ENCODE measurements around the gene PGD.

PGD gene

DNA sequence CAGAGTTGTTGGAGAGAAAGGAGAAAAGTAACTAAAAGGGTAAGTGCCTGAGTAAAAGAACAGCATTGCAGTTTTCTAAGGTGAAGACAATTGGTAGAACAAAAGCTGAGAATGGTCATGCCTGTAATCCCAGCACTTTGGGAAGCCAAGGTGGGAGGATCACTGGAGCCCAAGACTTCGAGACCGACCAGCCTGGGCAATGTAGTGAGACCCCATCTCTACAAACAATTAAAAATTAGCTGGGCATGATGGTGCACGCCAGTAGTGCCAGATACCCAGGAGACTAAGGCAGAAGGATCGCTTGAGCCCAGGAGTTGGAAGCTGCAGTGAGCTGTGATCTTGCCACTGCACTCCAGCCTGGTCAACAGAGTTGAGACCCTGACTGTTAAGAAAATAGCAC lies 15.2 kb upstream of the PGD start:
- TF ChIP-seq, protein P1, sequence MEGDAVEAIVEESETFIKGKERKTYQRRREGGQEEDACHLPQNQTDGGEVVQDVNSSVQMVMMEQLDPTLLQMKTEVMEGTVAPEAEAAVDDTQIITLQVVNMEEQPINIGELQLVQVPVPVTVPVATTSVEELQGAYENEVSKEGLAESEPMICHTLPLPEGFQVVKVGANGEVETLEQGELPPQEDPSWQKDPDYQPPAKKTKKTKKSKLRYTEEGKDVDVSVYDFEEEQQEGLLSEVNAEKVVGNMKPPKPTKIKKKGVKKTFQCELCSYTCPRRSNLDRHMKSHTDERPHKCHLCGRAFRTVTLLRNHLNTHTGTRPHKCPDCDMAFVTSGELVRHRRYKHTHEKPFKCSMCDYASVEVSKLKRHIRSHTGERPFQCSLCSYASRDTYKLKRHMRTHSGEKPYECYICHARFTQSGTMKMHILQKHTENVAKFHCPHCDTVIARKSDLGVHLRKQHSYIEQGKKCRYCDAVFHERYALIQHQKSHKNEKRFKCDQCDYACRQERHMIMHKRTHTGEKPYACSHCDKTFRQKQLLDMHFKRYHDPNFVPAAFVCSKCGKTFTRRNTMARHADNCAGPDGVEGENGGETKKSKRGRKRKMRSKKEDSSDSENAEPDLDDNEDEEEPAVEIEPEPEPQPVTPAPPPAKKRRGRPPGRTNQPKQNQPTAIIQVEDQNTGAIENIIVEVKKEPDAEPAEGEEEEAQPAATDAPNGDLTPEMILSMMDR (IDR thresholded peaks at IDR 0.05; ENCODE audit: borderline replicate concordance, control extremely low read depth, extremely low read depth, insufficient read depth, missing control alignments): no peak
- DNase-seq (ENCODE audit: low spot score): no peak
- in situ Hi-C loops (cut with MboI; ENCODE audit: low sequenced_read_pairs, unreplicated experiment): no loop called here

DNA sequence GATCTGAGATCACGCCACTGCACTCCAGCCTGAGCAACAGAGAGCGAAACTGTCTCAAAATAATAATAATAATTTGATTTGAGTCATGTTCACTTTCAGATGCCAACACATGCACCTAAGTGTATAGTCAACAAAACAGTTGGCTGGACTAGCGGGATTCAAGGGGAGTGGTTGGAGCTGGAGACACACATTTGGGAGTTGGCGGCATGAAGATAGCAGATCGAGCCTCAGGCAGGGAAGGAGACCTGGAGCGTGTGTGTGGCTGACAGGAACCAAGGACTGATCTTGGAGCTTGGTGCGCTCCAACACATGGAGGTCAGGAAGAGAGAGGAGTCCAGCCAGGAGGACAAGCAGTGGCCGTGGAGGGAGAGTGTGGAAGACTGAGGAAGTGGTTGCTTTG lies 14.6 kb upstream of the PGD start:
- no peak for DNase-seq (ENCODE audit: low spot score)
- in situ Hi-C loops (cut with MboI; ENCODE audit: low sequenced_read_pairs, unreplicated experiment): no loop called here
- TF ChIP-seq, protein P1 (IDR thresholded peaks at IDR 0.05; ENCODE audit: borderline replicate concordance, control extremely low read depth, extremely low read depth, insufficient read depth, missing control alignments): no peak

DNA sequence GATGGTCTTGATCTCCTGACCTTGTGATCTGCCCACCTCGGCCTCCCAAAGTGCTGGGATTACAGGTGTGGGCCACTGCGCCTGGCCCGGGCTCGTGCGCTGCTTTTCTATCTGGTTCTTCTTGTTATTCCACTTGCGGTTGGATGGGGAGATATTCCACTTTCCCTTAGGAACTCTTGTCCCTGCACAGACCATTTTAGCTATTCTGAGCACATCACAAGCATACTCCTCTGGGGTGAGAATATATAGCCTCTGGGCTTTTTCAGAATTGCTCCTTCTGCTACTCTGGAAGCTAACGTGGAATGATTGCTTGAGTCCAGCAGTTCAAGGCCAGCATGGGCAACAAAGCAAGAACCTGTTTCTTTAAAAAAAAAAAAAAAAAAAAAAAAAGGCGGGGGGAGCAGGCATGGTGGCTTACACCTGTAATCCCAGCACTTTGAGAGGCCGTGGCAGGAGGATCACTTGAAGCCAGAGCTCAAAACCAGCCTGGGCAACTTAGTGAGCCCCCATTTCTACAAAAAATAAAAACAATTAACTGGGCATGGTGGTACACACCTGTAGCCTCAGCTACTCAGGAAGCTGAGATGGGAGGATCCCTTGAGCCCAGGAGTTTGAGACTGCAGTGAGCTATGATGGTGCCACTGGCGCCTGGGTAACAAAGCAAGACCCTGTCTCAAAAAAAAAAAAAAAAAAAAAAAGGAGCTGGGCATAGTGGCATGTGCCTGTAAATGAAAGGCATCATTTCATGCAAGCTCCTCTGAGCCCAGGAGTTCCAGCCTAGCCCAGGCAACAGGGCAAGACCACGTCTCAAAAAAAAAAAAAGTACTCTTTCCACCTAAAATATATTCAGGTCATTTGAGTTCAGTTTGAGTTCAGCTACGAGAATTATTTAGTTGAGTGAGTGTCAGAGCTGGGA lies 11.8 kb upstream of the PGD start:
- in situ Hi-C loops (cut with MboI; ENCODE audit: low sequenced_read_pairs, unreplicated experiment): no loop called here
- DNase-seq (ENCODE audit: low spot score): no peak
- TF ChIP-seq, protein P1 (IDR thresholded peaks at IDR 0.05; ENCODE audit: borderline replicate concordance, control extremely low read depth, extremely low read depth, insufficient read depth, missing control alignments): no peak

DNA sequence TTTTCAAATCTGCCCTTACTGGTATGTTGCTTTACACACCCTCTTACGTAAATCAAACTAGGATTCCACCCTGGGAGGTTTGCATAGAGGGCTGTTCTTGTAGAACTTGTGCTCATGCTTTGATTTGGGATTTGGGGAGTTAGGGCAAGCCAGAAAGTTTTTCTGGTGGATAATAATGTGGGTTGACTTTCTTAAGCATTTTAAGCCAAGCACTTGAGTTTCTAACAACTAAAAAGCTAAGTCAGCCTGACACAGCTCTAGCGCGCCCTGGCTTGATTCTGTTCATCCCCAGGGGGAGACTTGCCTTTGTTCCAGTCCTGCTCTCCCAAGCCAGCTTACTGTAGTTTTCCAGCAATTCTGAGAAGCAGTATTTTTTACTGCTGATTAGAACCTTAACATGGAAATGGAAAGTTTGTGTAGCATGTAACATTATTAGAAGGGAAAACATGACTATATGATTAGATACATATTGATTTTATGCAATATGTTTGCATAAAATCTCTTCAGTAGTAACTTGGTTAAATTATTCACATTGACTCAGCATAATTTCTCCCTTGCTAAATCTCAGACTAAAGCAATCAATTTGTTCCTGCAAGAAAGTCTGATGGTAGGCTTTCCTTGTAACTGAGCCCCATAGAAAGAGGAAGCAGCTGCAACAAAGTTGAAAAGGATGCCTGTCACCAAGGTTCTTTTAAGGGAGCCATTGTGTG lies 11.0 kb upstream of the PGD start:
- DNase-seq (ENCODE audit: low spot score): peak; percentile 50
- in situ Hi-C loops (cut with MboI; ENCODE audit: low sequenced_read_pairs, unreplicated experiment): no loop called here

DNA sequence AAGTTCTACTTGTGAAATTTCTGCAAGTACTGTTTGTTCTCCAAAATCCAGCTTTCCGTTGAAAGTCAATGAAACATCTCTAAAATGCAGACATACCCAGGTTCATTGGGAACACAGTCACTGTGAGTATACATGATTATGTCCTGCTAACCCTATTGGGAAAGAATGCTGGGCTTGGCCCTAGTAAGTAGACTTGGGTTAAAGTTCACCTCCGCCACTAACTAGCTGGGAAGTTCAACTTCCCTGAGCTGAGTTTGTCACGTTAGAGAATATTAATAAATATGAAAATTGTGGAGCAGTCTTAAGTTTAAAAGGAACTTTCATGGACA lies 10.5 kb upstream of the PGD start:
- in situ Hi-C loops (cut with MboI; ENCODE audit: low sequenced_read_pairs, unreplicated experiment): no loop called here
- DNase-seq (ENCODE audit: low spot score): no peak
- TF ChIP-seq, protein P1 (IDR thresholded peaks at IDR 0.05; ENCODE audit: borderline replicate concordance, control extremely low read depth, extremely low read depth, insufficient read depth, missing control alignments): no peak

More for the DNA sequence above, 11.0 kb upstream of the PGD start:
- TF ChIP-seq, protein P1 (IDR thresholded peaks at IDR 0.05; ENCODE audit: borderline replicate concordance, control extremely low read depth, extremely low read depth, insufficient read depth, missing control alignments): no peak

DNA sequence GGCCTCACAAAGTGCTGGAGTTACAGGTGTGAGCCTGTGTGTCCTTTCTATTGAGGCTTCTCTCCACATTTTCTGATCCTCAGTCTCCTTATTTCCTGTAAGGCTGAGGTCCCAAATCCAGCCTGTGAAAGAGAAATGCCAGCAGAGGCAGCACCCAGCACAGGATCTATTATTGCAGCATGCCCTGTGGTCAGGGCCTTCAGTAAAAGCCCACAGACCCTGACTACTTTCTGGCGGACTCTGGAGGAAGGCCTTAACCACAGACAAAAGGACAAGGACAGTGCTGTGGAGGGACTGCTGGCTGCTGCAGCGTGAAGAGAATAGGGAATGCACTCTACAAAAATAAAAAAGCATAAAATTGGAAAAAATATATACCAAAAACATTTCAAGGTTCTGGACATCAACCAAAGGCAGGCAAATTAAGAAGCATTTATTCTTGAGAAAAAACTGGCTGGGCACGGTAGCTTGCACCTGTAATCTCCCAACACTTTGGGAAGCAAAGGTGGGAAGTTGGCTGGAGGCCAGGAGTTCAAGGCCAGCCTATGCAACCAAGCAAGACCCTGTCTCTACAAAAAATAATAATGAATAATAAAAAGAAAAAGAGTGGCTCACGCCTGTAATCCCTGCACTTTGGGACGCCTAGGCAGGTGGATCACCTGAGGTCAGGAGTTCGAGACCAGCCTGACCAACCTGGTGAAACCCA lies 9.4 kb upstream of the PGD start:
- TF ChIP-seq, protein P1 (IDR thresholded peaks at IDR 0.05; ENCODE audit: borderline replicate concordance, control extremely low read depth, extremely low read depth, insufficient read depth, missing control alignments): no peak
- no peak for DNase-seq (ENCODE audit: low spot score)
- in situ Hi-C loops (cut with MboI; ENCODE audit: low sequenced_read_pairs, unreplicated experiment): no loop called here
